NCI-H2196 treated with DMSO at 0.1 percent for 48 hours (cell line): ENCODE results near the gene COA7.
"Not testable (repeated sequence)": the region's sequence is repeated elsewhere in the genome, so short reads cannot be mapped to it uniquely, and the experiment has no call there.

ENCODE experiments used
- DNase-seq: peaks from one replicate; lab custom pipeline; 2025; ENCODE audit not compliant: unreplicated experiment; lab: John Stamatoyannopoulos, UW

The COA7 gene

DNA sequence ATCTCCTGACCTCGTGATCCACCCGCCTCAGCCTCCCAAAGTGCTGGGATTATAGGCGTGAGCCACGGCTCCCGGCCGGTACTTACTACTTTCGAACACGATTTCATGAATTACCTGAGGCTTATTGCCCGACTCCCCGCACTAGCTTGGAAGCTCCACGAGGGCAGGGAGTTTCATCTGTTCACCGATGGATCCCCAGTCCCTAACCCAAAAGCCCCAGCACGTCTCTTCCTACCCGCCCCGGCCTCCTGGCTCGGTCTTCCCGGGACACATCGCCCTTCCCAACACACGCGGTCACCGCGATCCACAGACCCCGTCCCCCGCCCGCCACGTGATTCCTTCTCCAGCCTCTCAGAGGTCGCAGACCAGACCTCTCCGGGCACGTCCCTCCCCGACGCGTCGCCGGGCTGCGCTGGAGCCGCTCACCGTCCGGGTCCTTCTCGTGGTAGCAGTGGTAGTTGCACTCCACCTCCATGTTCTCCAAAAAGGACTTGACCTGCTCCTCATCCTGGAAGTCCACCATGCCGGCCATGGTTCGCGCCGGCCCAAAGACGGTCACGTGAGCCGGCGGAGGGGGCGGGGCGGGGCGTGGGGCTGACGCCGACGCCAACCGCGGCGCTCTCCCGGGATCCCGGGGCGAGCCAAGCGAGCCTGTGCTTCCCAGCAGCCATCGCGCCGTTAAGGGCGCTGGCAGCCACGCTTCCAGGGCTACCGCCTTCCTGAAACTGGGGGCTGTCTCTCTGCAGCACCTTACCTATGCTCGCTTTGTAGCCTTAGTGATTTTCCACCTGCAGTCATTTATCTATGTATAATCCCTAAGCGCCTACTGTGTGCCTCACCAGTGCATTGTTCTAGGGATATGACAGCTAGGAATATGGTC lies at the start of gene COA7:
Gene COA7 (minus strand): TSS at position 553 of the 880 bp plus-strand sequence. CDS start 21 bp downstream, at position 532.
- peak; percentile 74 for DNase-seq

DNA sequence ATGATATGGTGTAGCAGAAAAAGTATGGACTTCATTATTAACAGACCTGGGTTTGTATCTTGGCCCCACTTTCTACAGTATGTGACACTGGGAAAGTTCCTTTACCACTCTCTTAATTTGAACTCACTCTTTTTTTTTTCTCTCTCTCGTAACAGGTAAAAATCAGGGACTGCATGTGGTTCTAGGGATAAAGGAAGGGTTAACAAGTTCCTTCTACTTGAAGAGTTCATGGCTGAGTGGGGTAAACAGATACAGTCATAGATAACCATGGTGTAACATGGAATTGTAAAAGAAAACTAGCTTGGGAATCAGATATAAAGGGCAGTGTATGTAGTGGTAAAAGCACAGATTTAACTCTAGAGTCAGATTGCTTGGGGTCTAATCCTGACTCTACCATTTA lies 49.3 kb upstream of the COA7 start:
- no peak for DNase-seq

DNA sequence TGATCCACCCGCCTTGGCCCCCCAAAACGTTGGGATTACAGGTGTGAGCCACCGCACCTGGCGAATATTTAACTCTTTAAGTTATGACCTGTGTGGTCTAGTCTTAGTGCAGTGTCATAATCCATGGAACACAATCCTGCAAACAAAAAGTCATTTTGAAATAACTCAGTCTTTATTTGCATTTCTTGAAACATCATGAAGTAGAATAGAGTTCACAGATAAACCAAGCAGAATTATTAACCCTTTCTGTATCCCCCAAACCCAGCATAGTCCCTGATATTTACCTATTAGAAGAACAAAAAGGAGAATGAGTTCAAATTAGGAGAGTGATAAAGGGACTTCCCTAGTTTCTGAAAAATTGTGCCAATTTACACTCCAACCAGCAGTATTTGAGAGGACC lies 48.0 kb upstream of the COA7 start:
- no peak for DNase-seq

DNA sequence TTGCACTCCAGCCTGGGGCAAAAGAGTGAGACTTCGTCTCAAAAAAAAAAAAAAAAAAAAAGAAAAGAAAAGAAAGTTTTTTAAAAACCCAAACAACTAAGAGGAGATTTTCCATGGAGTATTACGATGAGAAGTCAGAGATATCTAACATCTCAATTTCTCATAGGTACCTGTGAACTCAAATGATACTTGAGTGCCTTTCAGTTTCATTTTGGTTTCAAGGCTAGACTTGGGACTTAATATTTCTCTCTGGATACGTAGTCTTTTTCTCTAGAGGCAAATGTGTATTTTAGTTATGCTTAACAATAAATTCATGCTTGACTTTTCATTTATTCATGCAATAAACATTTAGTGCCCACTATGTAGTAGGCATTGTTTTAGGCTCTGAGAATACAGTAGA lies 43.1 kb upstream of the COA7 start:
- DNase-seq, result no peak

DNA sequence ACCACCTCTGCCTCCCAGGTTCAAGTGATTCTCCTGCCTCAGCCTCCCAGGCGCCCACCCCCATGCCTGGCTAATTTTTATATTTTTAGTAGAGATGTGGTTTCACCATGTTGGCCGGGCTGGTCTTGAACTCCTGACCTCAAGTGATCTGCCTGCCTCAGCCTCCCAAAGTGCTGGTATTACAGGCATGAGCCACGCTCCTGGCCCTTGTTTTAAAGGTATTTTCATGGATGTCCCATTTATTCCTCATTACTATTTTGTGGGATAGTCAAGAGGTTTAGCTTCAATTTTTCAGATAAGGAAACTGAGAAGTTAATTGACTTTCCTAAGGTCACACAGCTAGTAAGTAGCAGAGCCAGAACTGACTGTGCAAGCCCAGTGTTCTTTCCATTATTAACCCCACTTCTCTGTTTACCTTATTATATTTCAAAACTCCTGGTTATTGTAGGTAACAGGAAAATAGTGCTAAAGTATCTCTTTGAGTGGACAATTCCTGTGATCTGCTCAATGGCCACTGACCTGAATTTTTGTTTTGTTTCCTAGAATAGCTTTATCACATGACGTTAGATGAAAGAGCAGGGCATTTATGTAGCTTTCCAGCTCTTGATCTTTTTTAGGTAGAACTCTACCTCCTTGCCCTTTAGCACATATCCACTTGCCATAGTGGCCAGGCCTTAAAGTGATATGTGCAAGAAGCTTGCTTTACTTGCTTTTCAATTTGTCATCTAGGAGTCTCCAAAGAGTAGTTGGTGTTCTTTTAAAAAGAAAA lies 41.7 kb upstream of the COA7 start:
- DNase-seq, result no peak

DNA sequence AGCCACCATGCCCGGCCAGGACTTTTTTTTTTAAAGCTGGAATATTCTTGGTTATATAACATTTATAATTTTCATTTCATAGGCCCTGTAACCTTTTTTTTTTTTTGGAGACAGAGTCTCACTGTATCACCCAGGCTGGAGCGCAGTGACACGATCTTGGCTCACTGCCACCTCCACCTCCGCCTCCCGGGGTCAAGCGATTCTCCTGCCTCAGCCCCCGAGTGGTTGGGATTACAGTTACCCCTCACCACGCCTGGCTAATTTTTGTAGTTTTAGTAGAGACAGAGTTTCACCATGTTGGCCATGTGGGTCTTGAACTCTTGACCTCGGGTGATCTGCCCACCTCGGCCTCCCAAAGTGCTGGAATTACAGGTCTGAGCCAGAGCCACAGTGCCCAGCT lies 40.7 kb upstream of the COA7 start:
- no peak for DNase-seq

DNA sequence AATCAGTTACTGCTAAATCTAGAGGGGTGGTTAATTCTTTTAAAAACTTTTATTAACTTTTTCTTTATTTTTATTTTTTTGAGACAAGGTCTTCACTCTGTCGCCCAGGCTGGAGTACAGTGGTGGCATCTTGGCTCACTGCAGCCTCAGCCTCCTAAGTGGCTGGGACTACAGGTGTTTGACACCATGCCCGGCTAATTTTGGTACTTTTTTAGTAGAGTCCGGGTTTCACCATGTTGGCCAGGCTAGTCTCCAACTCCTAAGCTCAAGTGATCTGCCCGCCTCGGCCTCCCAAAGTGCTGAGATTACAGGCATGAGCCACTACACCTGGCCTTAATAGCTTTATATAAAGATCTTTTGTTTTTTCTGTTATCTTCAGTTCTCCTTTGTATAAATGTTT lies 40.0 kb upstream of the COA7 start:
- no peak for DNase-seq

DNA sequence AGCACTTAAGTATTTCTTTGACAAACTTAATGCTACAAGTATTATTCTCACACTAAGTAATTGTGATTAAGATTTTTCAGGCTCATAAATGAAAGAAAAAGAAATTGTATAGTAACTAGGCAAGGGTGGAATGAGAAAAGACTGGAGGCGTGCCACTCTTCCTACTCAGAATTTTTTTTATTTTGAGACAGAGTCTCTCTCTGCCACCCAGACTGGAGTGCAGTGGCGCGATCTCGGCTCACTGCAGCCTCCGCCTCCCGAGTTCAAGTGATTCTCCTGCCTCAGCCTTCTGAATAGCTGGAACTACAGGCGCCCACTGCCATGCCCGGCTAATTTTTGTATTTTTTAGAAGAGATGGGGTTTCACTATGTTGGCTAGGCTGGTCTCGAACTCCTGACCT lies 37.2 kb upstream of the COA7 start:
- DNase-seq, result not testable (repeated sequence)

DNA sequence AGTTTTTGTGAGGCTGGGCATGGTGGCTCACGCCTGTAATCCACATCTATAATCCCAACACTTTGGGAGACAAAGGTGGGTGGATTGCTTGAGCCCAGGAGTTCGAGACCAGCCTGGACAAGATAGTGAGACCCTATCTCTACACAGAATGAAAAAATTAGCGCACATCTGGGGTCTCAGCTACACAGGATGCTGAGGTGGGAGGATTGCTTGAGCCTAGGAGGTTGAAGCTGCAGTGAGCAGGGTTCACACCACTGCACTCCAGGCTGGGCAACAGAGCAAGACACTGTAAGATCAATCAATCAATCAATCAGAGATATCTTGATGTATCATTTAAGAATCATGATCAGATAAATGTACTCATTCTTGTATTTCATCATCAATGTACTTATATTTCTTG lies 35.2 kb upstream of the COA7 start:
- DNase-seq, result no peak

DNA sequence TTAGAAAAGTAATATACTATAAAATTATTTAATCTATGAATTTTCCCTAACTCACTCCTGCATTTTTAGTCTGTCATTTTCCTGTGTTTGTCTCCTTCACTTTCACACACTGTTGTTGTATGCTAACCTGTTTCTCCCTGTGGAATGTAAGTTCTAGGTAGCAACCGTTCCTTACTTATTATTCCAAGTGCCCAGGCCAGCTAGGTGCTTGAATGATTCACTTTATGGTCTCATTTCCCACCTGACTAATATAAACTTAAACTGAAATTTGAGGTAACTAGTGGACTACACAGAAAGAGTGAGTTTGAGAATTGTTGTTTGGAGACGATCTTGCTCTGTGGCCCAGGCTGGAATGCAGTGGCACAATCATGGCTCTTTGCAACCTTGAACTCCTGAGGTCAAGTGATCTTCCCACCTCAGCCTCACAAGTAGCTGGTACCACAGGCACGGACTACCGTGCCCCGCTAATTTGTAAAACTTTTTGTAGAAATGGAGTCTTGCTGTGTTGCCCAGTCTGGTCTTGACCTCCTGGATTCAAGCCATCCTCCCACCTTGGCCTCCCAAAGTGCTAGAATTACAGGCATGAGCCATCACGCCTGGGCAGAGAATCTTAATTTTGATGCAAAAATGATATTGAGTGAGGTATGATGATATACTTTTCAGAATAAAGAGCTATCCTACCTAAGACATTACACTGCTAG lies 30.0 kb upstream of the COA7 start:
- no peak for DNase-seq

DNA sequence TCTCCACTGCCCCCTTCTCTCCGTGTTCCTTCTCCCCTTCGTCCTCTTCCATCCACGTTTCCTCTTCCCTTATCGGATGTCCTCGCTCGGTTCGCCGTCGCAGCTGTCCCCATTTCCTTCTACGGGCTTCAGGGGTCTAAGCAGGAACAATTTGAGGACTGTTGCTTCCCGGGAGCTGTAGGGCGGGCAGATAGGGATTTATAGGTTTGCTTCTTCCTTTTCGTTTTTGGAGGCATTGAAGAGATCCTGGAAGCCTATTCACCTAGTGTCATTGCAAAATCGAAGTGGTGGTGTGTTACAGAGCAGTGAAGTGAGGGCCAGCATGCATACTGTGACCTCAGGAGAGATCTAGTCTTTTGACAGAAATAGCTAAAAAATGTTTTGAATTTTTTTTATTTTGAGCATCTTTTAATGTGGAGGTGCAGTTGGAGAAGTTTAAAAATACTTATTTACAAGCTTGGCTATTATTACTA lies 29.0 kb upstream of the COA7 start:
- DNase-seq, result no peak

DNA sequence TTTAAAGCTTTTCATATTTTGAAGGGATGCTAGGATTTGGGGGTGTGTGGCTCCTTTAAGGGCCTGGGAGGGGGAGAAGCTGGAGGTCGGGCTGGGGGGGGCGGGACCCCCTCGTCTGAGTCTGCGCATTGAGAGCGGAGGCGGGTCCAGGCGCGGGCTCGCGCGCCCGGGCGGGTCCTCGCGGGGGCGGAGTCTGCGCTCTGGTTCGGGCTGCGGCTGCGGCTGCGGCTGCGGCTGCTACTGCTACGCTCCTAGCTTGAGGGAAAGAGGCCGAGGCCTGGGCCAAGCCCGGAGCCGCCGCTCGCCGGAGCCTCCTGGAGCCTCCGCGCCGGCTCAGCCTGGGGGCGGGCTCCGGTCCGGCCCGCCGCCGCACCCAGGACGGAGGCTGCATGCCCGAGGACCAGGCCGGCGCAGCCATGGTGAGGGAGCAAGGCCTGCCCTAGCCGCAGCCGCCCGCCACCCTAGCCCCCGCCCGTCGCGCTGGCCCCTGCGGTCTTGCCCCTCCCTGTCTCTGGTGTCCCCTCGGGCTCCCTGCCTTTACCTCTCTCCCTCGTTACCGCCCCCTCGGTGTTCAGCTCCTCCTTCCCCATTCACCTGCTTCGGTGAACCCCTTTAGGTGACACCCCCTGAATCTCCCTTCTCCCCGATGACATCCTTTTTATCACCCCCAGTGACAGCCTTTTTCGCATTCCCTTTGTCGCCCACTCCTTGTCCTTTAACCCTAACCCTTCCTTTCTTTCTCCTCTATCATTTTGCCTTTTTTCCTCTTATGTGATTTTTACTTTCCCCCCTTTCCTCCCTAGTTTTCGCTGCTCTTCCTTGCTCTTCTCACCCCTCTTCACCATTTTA lies 28.3 kb upstream of the COA7 start, which contains the start of gene ZYG11B:
Gene ZYG11B (plus strand): TSS at position 189 of the 849 bp plus-strand sequence. CDS start 201 bp downstream, at position 390.
- peak; percentile 61 for DNase-seq

DNA sequence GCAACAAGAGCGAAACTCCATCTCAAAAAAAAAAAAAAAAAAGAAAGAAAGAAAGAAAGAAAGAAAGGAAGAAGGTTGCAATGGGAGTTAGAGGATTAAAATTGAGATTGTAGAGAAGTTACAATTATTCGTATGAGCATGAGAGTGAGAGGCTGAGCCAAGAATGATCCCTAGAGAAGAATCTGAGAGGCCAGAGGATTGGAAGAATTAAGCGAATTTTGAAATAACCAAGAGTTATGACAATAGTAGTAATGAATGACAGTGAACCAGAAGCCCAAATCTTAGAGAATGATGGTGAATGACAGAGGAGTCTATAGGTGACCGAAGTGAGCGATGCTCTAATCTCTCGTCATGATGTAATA lies 27.7 kb upstream of the COA7 start:
- DNase-seq, result no peak

DNA sequence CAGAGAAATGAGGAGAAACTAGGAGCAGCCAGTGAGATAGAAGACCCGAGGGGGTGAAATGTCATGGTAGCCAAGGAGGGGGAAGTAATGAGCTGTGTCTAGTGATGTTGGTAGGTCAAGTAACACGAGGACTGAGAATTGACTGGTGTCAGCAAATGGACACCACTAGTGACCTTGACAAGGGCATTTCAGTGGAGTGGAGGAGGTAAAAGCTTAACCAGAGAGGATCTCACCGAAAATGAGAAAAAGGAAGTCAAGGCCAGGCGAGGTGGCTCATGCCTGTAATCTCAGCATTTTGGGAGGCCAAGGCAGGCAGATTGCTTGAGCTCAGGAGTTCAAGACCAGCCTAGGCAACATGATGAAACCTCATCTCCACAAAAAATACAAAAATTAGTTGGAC lies 25.1 kb upstream of the COA7 start:
- no peak for DNase-seq

DNA sequence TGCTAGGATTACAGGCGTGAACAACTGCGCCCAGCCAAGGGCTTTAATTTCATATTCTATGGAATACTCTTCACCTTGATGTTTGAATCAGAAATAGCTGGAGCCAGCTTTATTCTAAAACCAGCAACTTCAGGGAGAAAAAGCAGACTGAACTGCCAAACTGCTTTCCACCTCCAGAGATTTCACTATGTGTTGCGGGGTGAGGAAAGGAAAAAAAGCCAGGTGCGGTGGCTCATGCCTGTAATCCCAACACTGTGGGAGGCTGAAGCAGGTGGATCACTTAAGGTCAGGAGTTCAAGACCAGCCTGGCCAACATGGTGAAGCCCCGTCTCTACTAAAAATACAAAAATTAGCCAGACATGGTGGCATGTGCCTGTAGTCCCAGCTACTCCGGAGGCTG lies 17.1 kb upstream of the COA7 start:
- DNase-seq, result not testable (repeated sequence)

DNA sequence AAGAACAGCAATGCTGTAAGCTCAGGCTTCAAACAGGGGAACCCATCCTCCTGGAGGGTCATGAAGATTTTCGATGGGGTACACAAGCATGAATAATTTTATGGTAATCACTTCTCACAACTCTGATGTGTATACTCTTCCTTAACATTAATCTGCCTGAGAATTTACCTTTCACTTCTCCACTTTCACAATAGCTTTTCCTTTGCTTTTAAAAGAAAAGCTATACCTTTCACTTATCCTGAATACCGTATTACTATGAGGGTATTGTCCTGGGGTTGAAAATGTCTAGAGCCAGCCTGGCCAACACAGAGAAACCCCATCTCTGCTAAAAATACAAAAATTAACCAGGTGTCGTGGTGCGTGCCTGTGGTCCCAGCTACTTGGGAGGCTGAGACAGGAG lies 15.4 kb upstream of the COA7 start:
- no peak for DNase-seq

DNA sequence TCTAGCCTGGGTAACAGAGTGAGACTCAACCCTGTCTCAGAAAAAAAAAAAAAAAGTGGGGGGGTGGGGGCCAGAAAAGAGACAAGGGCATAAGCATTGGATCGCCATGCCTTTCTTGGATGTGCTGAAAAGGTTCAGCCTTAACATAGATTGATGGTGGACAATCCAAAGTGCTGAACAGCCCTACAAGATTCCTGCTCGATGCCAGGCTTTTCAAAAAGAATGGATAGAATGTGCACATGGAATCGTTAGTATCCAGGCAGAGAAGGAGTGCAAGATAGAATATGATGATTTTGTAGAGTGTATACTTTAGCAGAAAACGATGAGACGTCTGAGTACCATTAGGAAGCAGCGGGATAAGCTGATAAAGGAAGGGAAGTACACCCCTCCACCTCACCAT lies 10.9 kb upstream of the COA7 start:
- DNase-seq, result no peak

DNA sequence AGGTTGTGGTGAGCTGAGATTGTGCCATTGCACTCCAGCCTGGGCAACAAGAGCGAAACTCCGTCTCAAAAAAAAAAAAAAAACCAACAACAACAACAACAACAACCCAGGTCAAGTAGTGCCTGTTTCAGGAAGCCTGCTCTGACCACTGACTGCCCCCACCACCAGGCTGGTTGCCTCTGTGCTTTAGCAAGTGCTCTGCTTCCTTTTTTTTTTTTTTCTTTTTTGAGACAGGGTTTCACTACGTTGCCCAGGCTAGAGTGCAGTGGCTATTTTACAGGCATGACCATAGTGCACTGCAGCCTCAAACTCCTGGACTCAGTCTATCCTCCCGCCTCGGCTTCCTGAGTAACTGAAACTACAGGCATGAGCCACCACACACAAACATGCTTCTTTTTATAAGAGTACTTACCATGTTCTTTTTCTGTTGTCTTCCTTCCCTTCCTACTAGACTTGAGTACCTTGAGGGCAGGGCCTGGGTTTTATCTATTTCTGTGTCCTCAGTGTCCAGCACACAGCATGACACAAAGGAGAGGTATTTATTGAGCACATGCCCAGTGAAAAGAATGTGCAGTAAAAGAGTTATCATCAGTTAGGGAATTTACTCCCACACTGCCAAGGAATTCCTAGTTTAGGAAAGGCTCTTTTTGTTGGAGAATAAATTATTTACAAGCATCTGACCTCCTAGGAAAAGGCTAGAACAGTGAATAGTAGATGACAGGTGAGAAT lies 9.9 kb upstream of the COA7 start:
- DNase-seq, result no peak

DNA sequence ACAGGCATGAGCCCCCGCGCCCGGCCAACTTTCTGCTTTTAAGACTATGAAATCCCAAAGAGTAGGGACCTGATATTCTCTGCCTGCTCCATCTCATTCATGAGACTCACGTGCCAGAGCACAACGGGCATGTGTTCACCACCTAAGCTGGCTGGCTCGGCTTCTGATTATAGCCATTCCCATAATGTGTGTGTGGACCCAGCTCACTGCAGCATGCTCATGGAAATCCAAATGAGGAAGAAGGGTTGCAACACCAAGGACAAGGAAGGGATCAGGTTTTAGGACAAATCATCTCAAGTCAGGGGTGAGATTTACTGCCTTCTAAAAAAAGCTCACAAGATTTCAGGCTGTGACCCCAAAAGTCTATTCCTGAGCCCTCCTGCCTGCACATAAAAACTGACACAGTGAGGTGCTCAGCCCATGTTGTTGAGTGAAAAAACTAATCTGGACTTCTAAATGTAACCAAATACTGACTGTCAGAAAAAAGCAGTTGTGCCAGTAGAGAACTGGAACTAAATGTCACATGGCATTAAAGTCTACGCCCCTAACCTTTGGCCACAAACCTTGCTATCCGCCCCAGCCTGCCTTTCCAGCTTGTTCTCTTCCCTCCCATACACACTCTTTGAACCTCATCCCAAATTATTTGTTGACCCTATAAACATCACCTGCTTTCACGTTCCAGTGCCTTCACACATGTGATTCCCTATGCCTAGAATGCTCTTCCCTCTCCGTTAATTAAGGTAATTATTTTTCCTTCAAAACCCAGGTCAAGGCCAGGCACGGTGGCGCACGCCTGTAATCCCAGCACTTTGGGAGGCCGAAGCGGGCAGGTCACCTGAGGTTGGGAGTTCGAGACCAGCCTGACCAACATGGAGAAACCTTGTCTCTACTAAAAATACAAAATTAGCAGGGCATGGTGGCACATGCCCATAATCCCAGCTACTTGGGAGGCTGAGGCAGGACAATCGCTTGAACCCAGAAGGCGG lies 9.1 kb upstream of the COA7 start:
- no peak for DNase-seq
